ENCODE measurements around the gene UBE3B.

Gene UBE3B

GRCh38 chr12:109573914-109574244, 96.4 kb downstream of the UBE3B start:
- DNase-seq (ENCODE audit: low read depth, low spot score), result no peak

- DNase-seq (ENCODE audit: low read depth, low spot score), result no peak
Measured at GRCh38 chr12:109575683-109576082, 98.2 kb downstream of the UBE3B start.

GRCh38 chr12:109577311-109577710, 99.9 kb downstream of the UBE3B start:
- DNase-seq (ENCODE audit: low read depth, low spot score), result no peak

DNA sequence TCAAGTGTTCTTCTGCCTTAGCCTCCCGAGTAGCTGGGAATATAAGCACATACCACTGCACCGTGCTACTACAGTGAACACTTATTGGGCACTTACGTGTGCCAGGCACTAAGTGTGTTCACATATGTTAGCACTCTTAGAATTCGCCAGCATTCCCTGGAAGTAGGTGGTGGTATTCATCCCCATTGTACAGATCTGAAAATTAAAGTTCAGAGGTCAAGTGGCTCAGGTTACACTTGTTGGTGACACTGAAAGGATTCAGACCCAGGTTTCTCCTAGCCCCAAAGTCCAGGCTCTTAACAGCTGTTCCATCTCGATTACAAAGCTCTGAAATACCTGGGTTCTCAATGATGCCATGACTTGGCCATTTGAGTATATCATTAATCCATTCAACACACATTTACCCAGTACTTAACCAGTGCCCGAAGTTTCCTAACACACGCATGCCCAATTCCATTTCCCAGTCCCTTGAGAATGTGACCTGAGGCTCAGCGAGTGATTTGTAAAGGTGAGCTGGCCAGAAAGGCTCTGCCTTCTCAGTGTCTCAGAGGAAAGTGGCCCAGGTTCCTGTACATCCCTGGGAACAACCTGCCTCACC, 101.0 kb downstream of the UBE3B start:
- no peak for DNase-seq (ENCODE audit: low read depth, low spot score)

DNA sequence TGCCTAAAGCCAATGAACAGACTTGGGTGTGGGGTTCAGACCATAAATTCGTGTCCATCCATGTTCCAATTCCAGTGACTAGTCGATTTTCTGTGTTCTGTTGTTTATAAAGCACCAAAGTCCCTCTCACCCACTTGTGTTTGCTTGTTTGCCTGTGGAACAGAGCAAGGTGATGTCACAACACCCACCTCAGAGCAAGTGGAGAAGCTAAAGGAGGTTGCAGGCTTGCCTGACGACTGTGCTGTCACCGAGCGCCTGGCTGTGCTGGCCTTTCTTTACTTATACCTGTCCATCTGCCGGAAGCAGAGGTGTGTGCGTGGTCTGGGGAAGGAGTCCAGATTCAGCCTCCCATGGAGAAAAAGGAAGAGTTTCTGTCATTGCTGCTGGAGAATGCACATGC, 102.2 kb downstream of the UBE3B start:
- no peak for DNase-seq (ENCODE audit: low read depth, low spot score)

- no peak for DNase-seq (ENCODE audit: low read depth, low spot score)
Measured at GRCh38 chr12:109580272-109580671, 102.8 kb downstream of the UBE3B start.

- DNase-seq (ENCODE audit: low read depth, low spot score), result no peak
Measured at GRCh38 chr12:109580684-109581333, 103.4 kb downstream of the UBE3B start.

DNA sequence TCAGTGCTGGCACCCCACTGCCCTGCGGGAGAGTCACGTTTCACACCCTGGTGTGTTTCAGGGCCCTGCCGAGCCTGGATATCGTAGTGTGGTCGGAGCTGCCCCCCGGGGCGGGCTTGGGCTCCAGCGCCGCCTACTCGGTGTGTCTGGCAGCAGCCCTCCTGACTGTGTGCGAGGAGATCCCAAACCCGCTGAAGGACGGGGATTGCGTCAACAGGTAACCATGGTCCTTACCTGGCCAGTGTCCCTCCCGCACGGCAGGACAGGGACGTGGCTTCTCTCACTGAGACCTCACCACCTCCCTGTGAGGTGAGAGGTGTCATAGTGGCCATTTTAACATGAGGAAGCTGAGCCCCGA, 103.9 kb downstream of the UBE3B start:
- no peak for DNase-seq (ENCODE audit: low read depth, low spot score)

- DNase-seq (ENCODE audit: low read depth, low spot score), result no peak
Measured at GRCh38 chr12:109581856-109582255, 104.4 kb downstream of the UBE3B start.

GRCh38 chr12:109582636-109583035, 105.2 kb downstream of the UBE3B start:
- DNase-seq (ENCODE audit: low read depth, low spot score), result no peak

DNA sequence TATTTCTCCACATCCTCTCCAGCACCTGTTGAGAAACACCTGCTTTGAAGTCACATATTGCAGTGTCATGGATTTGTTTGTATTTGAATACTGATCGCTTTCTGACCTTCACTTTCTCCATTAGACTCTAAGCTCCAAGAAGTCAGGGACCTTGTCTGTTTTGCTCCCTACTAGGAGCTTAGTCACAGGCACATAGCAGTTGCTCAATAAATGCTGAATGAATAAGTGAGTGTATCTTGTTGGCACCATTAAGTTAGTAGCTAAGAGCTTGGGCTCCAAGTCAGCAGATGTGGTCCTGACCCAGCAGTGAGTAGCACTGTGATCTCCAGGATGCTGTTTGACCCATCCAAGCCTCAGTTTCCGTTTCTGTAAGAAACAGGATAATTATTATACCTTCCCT, 106.3 kb downstream of the UBE3B start:
- DNase-seq (ENCODE audit: low read depth, low spot score), result no peak

All from activated naive CD8-positive, alpha-beta T cell treated with anti-CD3 and anti-CD28 coated beads, Interleukin-2, amount 50 U/mL, for 16 hours (primary cell).